ENCODE data around the gene NUDT6.
"Not testable (repeated sequence)": the region's sequence is repeated elsewhere in the genome, so short reads cannot be mapped to it uniquely, and the experiment has no call there.

Gene NUDT6

GRCh38 chr4:122873146-122873545, 49.3 kb downstream of the NUDT6 start:
- no peak overlapping the region for H3K4me2 ChIP-seq (ENCODE audit: low read depth, low read length, poor library complexity, severe bottlenecking)
- H3K4me1 ChIP-seq (ENCODE audit: insufficient read depth, low read length, poor library complexity, severe bottlenecking) = no peaks in the 10 kb centered on the region
- no peaks in the 10 kb centered on the region for H3F3A ChIP-seq (ENCODE audit: low read depth)
- no peaks in the 10 kb centered on the region for H3K9me2 ChIP-seq (replicated peaks; ENCODE audit: low read depth, low read length)
- TF ChIP-seq EZH2phosphoT487 (IDR thresholded peaks at IDR 0.05; ENCODE audit: borderline replicate concordance) = no peak
- TF ChIP-seq, protein P1, sequence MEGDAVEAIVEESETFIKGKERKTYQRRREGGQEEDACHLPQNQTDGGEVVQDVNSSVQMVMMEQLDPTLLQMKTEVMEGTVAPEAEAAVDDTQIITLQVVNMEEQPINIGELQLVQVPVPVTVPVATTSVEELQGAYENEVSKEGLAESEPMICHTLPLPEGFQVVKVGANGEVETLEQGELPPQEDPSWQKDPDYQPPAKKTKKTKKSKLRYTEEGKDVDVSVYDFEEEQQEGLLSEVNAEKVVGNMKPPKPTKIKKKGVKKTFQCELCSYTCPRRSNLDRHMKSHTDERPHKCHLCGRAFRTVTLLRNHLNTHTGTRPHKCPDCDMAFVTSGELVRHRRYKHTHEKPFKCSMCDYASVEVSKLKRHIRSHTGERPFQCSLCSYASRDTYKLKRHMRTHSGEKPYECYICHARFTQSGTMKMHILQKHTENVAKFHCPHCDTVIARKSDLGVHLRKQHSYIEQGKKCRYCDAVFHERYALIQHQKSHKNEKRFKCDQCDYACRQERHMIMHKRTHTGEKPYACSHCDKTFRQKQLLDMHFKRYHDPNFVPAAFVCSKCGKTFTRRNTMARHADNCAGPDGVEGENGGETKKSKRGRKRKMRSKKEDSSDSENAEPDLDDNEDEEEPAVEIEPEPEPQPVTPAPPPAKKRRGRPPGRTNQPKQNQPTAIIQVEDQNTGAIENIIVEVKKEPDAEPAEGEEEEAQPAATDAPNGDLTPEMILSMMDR (conservative IDR thresholded peaks at IDR 0.05; ENCODE audit: low read length) = no peak
- H3K27me3 ChIP-seq (ENCODE audit: insufficient read depth, low read length, poor library complexity, severe bottlenecking) = peaks cover 10% of the 10 kb centered on the region
- H3K4me3 ChIP-seq (ENCODE audit: low read length, poor library complexity, severe bottlenecking) = no peak overlapping the region
- H4K20me1 ChIP-seq (ENCODE audit: insufficient read depth, low read length, poor library complexity, severe bottlenecking) = no peaks in the 10 kb centered on the region
- no peaks in the 10 kb centered on the region for H3K79me2 ChIP-seq (ENCODE audit: insufficient read depth, low read length)
- H3K9ac ChIP-seq (ENCODE audit: low read depth, low read length, poor library complexity, severe bottlenecking) = no peak overlapping the region
- H3K9me3 ChIP-seq (ENCODE audit: insufficient read depth, low read depth, low read length) = no peaks in the 10 kb centered on the region
- H3K36me3 ChIP-seq (ENCODE audit: insufficient read depth, low read length) = no peaks in the 10 kb centered on the region
- H2AFZ ChIP-seq (ENCODE audit: low read length) = no peak overlapping the region

GRCh38 chr4:122868235-122868634, 54.2 kb downstream of the NUDT6 start:
- H3K4me3 ChIP-seq (ENCODE audit: low read length, poor library complexity, severe bottlenecking); H3K4me2 ChIP-seq (ENCODE audit: low read depth, low read length, poor library complexity, severe bottlenecking); H3K79me2 ChIP-seq (ENCODE audit: insufficient read depth, low read length); H3K27me3 ChIP-seq (ENCODE audit: insufficient read depth, low read length, poor library complexity, severe bottlenecking); H3K9me2 ChIP-seq (replicated peaks; ENCODE audit: low read depth, low read length); H3K9me3 ChIP-seq (ENCODE audit: insufficient read depth, low read depth, low read length); H3K36me3 ChIP-seq (ENCODE audit: insufficient read depth, low read length); H4K20me1 ChIP-seq (ENCODE audit: insufficient read depth, low read length, poor library complexity, severe bottlenecking); H3K4me1 ChIP-seq (ENCODE audit: insufficient read depth, low read length, poor library complexity, severe bottlenecking); H3K9ac ChIP-seq (ENCODE audit: low read depth, low read length, poor library complexity, severe bottlenecking); H2AFZ ChIP-seq (ENCODE audit: low read length); H3F3A ChIP-seq (ENCODE audit: low read depth): not testable (repeated sequence)

DNA sequence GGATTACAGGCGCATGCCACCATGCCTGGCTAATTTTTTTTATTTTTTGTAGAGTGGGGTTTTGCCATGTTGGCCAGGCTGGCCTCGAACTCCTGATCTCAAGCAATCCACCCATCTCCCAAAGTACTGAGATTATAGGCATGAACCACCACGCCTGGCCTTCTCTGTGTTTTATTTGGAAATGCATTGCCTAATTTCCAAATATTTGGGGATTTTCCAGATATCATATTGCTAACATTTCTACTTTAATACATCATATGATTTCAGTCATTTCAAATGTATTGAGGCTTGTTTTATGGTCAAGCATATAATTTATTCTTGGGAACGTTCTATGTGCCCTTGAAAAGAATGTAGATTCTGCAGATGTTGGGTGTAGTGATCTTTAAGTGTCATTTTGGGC, 57.0 kb downstream of the NUDT6 start:
- Histone ChIP-seq H3K9ac (ENCODE audit: low read depth, low read length, poor library complexity, severe bottlenecking) (no peak overlapping the region), H3F3A (ENCODE audit: low read depth) (no peaks in the 10 kb centered on the region), H3K79me2 (ENCODE audit: insufficient read depth, low read length) (no peaks in the 10 kb centered on the region), H2AFZ (ENCODE audit: low read length) (no peak overlapping the region), H3K9me2 (replicated peaks; ENCODE audit: low read depth, low read length) (no peaks in the 10 kb centered on the region), H3K4me2 (ENCODE audit: low read depth, low read length, poor library complexity, severe bottlenecking) (no peak overlapping the region), H3K36me3 (ENCODE audit: insufficient read depth, low read length) (no peaks in the 10 kb centered on the region), H3K9me3 (ENCODE audit: insufficient read depth, low read depth, low read length) (no peaks in the 10 kb centered on the region), H3K4me1 (ENCODE audit: insufficient read depth, low read length, poor library complexity, severe bottlenecking) (no peaks in the 10 kb centered on the region), H3K27me3 (ENCODE audit: insufficient read depth, low read length, poor library complexity, severe bottlenecking) (no peaks in the 10 kb centered on the region), H3K4me3 (ENCODE audit: low read length, poor library complexity, severe bottlenecking) (no peak overlapping the region), H4K20me1 (ENCODE audit: insufficient read depth, low read length, poor library complexity, severe bottlenecking) (no peaks in the 10 kb centered on the region)
- TF ChIP-seq, protein P1 (conservative IDR thresholded peaks at IDR 0.05; ENCODE audit: low read length) = no peak
- TF ChIP-seq EZH2phosphoT487 (IDR thresholded peaks at IDR 0.05; ENCODE audit: borderline replicate concordance) = no peak

DNA sequence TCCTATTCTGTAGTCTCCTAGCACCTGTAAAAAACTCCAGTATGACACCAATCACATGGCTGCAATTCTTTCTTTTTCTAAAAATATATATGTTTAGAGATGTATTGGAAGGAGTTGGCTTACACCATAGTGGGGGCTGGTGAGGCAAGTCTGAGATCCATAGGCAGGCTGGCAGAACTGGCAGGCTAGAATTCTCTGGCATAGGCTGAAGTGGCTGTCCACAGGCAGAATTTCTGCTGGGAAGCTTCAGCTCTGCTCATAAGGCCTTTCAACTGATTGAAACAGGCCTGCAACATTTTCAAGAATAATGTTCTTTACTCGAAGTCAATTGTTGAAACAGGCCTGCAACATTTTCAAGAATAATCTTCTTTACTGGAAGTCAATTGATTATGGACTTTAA, 58.8 kb downstream of the NUDT6 start:
- no peaks in the 10 kb centered on the region for H3K9me3 ChIP-seq (ENCODE audit: insufficient read depth, low read depth, low read length)
- TF ChIP-seq, protein P1 (conservative IDR thresholded peaks at IDR 0.05; ENCODE audit: low read length) = no peak
- TF ChIP-seq EZH2phosphoT487 (IDR thresholded peaks at IDR 0.05; ENCODE audit: borderline replicate concordance) = no peak
- no peaks in the 10 kb centered on the region for H3K4me1 ChIP-seq (ENCODE audit: insufficient read depth, low read length, poor library complexity, severe bottlenecking)
- H3K27me3 ChIP-seq (ENCODE audit: insufficient read depth, low read length, poor library complexity, severe bottlenecking) = no peaks in the 10 kb centered on the region
- no peaks in the 10 kb centered on the region for H3K9me2 ChIP-seq (replicated peaks; ENCODE audit: low read depth, low read length)
- no peaks in the 10 kb centered on the region for H3F3A ChIP-seq (ENCODE audit: low read depth)
- H3K79me2 ChIP-seq (ENCODE audit: insufficient read depth, low read length) = no peaks in the 10 kb centered on the region
- no peak overlapping the region for H3K4me3 ChIP-seq (ENCODE audit: low read length, poor library complexity, severe bottlenecking)
- no peaks in the 10 kb centered on the region for H3K36me3 ChIP-seq (ENCODE audit: insufficient read depth, low read length)
- H3K9ac ChIP-seq (ENCODE audit: low read depth, low read length, poor library complexity, severe bottlenecking) = no peak overlapping the region
- no peak overlapping the region for H2AFZ ChIP-seq (ENCODE audit: low read length)
- H4K20me1 ChIP-seq (ENCODE audit: insufficient read depth, low read length, poor library complexity, severe bottlenecking) = no peaks in the 10 kb centered on the region
- H3K4me2 ChIP-seq (ENCODE audit: low read depth, low read length, poor library complexity, severe bottlenecking) = no peak overlapping the region

Data from Loucy (cell line).